Measurements from ENCODE around the gene GALNT13.

GRCh38 chr2:154497019-154497418 lies 625.3 kb downstream of the GALNT13 start:
- TF ChIP-seq CTCF (IDR thresholded peaks at IDR 0.05) (no peak), POLR2A (IDR thresholded peaks at IDR 0.05) (no peak)
